Bronchial smooth muscle cell (primary cell): ENCODE results near the gene BCAR3. TPM values are rescaled to one million over a fixed set of nuclear protein-coding genes. Genes with fewer than 3 reads are reported as not detected.

Experiments used
- total RNA-seq: library from RNA; depleted of rRNA; stranded (reverse); fragments of >200 nt; gene quantifications from 2 replicates; pipeline ENCODE4 v1.2.1, GENCODE V29; 2014

Gene BCAR3
- 15.0 and 24.9 TPM in 2 replicates for total RNA-seq

DNA sequence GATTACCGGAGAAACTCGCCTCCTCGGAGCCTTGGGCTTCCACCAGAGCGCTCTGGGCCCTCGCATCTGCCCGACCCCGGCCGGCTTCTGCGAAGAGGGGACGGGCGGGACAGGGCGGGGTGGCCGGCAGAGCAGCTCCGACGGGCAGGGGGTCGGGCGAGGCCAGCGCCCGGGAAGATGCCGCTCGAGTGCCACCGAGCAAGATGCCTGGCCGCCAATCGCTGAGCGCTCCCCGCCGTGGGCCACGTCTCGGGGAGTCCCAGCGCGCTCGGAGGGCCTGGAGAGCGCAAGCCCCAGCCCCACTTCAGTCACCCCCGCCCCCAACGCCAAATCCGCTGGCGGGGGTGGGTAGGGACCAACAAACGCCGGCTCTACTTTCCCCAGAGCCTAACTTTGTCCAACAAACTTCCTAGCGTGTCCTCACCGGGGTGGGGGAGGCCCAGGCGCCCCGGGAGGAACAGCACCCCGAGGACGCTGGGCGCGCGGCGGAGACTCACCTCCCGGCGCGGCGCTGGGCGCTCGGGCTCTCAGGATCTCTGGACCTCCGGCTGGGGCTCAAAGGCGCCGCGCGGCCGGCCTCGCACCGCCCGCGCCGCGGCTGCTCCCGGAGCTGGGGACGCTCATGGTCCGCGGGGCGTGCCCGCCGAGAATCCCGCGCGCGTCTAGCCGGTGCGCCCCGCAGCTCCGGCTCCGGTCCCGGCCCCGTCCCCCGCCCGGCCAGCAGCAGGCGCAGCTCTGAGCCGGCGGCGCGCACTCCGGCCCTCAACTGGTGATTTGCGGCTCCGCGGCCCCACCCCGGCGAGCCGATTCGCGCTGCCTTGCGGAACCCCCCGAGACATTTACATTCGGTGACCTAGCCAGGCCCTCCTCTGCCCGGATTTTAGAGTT lies at the start of gene BCAR3:
BCAR3 (minus strand) TSS at position 737 of the 888 bp plus-strand sequence. CDS start 6,907 bp downstream, outside the sequence.

Other genes with a start within 250 kb of the BCAR3 start
- gene FNBP1L, start 233.7 kb downstream of the BCAR3 start, total RNA-seq, result 7.6 and 14.8 TPM in 2 replicates
- gene DNTTIP2, start 197.4 kb upstream of the BCAR3 start, total RNA-seq, result 15.9 and 16.1 TPM in 2 replicates
- gene GCLM, start 227.6 kb upstream of the BCAR3 start, total RNA-seq, result 16.2 and 17.9 TPM in 2 replicates